ENCODE data around the gene DYNC2LI1. TPM values are rescaled to one million over a fixed set of nuclear protein-coding genes. Genes with fewer than 3 reads are reported as not detected.
A peak's percentile ranks its signal among the peaks of the same experiment; 100 is the strongest.

Gene DYNC2LI1
- total RNA-seq, 1 experiment from 2014 or later: 21.5 TPM

DNA sequence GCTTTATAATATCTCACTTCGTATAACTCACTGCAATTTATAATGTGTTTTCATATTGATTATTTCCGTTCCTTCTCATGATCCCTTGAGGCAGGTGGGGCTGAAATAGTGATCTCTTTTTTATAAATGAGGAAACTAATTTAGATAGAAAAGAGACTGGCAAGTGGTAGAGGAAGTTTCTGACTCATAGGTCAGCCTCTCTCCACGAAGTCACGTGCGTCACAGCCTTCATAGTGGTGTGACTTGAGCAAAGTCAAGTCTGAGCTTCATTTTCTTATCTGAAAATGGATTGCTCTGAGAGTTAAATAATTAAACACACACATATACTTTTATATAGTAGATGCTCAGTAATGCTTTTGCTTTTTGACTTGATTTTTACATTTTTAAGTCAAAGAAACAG is 44.9 kb downstream of the DYNC2LI1 start:
- peak; percentile 26 for DNase-seq (ENCODE audit: low spot score)

DNA sequence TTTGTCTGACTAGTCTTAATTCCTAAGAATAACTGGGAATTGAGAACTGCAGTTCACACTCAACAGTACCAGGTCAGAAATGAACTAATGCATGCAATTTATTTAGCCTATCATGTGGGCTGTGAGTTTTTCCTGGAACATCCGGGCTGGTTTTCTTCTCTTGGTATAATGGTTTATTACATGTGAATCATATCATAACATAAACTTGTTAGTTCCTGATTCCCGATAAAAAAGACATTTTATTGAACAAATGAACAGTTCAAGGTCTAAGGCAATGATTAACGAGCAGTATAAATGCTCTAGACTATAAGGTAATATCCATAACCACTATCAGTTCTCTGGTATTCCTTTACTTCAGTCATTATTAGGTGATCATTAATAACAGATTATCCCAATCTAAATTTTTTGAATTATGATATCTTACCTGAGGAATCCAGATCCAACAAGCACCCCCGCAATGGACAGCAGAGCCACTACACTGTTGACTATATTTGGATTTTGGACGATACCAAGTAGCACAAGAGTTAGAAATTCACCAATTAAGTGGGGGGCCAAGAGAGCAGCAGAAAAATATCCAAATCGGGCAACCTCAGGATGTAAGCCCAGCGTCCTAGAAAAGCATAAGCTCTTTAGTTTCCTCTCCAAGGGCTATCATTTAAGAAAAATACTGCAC is 45.8 kb downstream of the DYNC2LI1 start:
- no peak for DNase-seq (ENCODE audit: low spot score)

DNA sequence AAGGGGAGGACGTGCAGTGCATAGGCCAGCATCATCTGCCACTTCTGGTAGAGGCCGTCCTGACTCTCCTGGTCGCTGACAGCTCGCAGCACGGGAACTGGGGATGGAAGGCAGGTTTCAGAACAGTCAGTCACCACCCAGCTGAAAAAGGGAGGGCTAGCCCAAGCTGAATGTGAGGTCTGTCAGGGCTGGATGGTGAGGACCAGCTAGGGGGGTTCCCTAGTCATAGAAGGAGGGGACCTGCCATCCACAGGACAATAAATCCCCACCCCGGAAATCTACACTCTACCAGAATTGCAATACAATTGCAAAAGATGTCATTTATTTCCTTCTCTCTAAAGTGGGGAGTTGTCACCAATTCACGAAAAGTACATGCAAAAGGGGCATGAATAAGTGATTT is 49.0 kb downstream of the DYNC2LI1 start:
- DNase-seq (ENCODE audit: low spot score): no peak

DNA sequence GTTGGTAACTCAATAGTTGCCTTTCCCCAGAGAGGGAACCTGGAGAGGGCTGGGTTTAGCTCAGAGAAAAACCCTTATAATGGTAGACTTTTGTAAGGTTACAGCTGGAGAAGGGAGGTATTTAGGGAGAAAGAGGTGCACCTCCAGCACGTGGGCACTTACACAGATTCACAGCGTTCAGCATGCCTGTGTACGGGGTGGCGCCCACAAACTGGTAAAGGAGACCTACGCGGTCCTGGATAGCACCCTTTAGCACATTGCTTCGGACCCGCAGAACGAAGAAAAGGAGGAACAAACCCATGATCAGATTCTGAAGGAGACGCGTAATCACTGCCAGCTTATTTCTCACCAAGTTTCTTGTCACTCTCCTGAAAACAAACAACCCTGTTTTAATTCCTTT is 49.9 kb downstream of the DYNC2LI1 start:
- no peak for DNase-seq (ENCODE audit: low spot score)

DNA sequence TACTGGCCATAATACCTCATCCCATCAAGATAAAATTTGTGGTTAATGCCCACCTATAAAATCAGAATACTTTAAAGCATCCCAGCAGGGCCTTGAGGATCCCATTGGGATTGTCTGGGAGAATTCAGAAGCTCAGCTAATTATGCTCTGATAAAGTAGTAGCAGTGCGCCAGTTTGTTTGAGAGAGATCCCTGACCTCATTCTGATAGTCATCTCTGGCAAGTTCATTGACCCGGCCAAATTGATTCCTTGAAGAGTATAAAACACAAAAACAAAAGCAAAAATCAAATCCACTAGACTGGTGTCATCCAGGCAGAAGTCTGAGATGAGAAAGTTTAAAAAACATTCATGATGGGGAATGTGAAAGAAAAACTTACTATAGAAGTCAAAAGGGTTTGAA is 50.7 kb downstream of the DYNC2LI1 start:
- no peak for DNase-seq (ENCODE audit: low spot score)

DNA sequence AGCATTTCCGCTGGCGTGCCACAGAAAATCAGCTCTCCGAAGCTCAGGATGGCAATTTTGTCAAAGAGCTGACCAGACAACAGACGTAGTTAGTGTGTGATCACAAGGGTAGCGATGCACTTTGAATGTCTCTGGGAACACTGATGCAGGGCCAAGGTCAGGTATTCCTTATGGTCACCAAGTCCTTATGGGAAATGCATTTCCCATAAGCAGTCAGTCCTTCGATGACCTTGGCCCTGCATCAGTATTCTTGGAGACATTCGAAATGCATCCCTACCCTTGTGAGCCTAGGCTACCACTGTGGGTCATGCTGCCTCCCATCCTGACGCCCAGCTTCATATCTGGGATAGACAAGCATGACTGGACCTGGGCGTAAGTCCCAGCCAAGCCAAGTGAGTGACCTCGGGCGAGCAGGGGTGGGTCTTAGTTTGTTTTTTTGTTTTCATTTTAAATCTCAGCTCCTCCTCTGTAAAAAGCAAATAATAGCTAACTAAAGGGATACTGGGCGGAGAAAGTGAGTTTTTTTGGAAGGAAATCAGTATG is 51.2 kb downstream of the DYNC2LI1 start:
- DNase-seq (ENCODE audit: low spot score): no peak

DNA sequence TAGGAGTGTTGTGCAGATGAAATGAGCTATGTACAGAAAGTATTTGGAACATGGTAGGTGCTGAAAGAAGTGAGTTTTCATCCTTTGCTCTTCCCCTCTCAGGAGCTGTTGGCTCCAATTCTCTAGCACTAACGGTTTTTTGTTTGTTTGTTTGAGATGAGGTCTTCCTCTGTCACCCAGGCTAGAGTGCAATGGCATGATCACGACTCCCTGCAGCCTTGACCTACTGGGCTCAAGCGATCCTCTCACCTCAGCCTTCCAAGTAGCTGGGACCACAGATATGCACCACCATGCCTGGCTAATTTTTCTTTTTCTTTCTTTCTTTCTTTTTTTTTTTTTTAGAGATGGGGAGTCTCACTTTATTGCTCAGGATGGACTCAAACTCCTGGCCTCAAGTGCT is 52.0 kb downstream of the DYNC2LI1 start:
- DNase-seq (ENCODE audit: low spot score): no peak

DNA sequence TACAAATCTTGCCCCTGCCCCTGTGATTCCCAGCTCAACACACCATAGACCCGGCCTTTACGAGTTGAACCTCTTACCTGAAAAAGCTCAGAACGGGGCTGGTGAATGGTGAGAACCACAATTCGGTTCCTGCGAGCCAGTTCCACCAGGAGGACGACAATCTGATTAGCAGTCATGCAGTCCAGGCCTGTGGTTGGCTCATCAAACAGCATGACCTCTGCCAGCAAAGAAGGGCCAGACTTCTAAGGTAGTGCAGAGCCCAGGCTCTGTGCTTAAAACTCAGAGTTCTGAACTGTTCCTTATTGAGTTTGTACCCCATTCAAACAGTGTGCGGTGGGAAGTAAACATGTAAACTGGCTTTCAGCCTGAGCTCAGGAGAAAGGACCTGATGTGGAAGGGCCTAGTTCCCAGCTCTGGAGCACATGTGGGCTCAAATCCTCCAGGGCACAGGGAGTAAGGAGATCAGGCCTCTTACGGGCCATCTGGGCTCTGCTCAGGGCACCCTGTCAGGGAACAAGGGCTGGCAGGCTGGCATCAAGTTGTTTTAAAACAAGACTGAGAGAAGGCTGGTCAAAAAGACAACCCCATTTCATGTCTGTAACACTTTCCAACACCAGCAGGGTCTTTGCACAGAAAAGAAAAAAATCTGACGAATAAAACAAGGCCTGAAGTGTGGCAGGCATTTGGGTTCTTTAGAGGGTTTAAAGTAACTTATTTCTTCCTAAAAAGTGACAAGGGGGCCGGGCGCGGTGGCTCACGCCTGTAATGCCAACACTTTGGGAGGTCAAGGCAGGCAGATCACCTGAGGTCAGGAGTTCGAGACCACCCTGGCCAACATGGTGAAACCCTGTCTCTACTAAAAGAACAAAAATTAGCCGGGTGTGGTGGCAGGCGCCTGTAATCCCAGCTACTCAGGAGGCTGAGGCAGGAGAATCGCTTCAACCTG is 52.7 kb downstream of the DYNC2LI1 start:
- no peak for DNase-seq (ENCODE audit: low spot score)

DNA sequence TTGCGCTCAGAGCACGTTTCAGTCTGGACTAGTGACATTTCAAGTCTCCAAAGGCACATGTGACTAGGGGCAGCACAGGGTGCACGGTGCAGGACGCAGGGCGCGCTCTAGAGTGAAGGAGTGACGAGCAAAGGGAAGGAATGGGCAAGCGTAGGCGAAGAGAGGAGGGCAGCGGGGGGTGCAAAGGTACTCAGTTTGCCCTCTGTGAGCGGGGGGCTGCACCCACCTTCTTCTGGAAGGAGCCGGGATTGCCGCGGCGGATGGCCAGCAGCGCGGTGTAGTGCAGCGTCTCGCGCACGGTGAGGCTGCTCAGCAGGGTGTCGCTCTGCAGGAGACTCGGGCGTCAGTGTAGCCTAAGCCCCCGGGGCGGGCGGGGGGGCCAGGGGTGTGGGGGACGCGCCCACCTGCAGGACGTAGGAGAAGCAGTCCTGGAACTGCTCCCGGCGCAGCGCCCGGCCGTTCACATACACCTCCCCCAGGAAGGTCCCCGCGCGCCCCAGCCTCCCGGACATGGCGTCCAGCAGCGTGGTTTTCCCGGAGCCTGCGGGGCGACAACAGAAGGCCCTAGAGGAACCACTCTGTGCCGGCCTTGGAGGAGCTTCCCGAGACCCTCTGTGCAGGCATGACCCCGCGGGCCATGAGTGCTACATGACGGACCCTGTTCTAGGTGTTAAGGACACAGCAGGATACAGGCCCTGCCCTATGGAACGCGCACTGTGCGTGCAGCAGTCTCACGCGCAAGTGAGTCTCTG is 57.9 kb downstream of the DYNC2LI1 start:
- no peak for DNase-seq (ENCODE audit: low spot score)

DNA sequence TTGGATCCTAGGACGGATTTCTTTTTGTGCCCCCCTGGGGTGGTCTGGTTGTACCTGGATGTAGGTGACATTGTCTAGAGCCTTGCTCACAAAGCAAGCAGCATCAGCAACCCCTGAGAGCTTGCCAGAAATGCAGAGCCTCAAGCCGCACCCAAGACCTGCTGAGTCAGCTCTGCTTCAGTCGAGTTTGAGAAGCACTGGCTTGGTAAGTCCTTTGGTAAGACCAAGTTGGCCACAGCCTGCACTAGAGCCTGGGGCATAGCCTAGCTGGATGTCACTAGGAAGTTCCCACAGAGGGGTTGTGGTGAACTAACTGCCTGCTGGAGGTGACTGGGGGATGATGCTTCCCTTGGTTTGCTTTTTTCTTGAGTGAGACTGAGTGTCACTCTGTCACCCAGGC is 58.6 kb downstream of the DYNC2LI1 start:
- no peak for DNase-seq (ENCODE audit: low spot score)

DNA sequence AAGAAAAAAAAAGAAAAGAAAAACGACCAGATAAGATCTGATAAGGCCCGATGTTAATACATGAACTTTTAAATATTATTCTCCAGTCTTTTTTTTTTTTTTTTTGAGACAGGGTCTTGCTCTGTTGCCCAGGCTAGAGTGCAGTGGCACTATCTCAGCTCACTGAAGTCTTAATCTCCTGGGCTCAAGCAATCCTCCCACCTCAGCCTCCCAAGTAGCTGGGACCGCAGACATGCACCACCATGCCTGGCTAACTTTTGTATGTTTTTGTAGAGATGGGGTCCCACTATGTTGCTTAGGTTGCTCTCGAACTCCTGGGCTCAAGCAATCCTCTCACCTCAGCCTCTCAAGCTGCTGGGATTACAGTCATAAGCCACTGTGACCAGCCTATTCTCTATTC is 63.2 kb downstream of the DYNC2LI1 start:
- DNase-seq (ENCODE audit: low spot score): no peak

DNA sequence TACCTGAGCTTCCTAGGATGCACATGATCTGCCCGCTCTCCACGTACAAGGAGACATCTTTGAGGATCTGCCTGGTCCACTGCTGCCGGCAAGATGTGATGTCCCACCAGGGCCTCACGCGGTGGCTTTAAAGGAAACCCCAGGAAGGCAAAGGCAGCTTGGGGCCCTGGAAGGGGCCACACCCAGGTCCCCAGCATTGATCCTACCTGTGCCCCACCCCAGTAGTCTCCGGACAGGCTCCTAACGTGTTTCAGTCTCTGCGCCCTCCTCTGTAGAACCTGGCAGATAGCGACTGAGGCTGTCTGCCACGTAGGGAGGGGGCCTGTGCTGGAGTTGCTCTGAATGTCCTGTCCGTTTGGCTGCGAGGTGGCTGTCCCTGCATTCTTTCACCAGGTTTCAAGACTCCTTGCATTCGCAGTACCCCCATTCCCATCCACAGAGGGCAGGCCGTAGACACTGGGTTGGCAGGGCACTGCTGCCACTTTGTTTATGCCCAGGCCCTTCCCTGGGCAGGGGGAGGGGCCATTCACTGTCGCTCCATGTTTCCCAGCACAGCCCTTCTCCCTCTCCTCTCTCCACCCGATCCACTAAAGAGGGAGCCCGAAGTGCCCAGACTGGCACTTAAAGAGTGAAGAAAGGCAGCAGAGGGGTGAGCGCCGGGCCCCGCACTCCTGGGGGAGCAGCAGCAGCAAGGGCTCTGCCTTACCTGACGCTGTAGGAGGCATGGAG is 64.2 kb downstream of the DYNC2LI1 start:
- DNase-seq (ENCODE audit: low spot score): no peak

DNA sequence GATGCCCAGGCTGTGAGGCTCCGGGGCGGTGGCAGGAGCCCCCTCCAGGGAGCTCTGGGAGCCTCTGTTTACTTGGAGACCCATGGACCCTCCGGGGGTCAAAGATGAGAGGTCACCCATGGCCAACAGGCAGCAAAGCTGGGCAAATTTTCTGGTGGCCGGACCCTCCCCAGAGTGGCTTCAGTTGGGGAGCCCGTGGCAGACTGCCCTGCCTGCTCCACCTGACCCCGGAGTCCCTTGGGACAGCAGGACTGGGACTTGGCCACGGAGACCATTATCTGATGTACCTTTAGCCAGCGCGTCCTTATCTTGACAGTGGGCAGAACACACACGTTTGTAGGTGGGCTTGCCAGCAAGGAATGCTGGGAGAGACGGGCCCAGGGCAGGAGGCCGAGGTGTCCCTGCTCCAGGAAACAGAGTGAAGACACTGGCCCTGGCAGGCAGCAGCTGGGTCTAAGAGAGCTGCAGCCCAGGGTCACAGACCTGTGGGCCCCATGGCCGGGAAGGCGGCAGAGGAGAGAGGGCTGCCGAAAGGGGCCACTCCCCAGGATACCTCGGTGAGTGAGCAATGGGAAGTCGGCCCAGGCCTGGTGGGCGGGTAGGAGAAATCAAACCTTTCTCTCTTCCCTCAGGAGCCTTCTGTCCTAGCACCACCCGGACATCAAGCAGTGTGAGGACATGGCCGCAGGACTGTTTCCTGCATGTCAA is 64.9 kb downstream of the DYNC2LI1 start, which contains the start of the genes ABCG5 and ABCG8:
TSS of gene ABCG5 (minus strand) at position 280 of the 708 bp plus-strand sequence. CDS start at position 120, 160 bp downstream.
TSS of gene ABCG8 (plus strand) at position 412 of the 708 bp plus-strand sequence. CDS start at position 495, 83 bp downstream.
- DNase-seq (ENCODE audit: low spot score): no peak

DNA sequence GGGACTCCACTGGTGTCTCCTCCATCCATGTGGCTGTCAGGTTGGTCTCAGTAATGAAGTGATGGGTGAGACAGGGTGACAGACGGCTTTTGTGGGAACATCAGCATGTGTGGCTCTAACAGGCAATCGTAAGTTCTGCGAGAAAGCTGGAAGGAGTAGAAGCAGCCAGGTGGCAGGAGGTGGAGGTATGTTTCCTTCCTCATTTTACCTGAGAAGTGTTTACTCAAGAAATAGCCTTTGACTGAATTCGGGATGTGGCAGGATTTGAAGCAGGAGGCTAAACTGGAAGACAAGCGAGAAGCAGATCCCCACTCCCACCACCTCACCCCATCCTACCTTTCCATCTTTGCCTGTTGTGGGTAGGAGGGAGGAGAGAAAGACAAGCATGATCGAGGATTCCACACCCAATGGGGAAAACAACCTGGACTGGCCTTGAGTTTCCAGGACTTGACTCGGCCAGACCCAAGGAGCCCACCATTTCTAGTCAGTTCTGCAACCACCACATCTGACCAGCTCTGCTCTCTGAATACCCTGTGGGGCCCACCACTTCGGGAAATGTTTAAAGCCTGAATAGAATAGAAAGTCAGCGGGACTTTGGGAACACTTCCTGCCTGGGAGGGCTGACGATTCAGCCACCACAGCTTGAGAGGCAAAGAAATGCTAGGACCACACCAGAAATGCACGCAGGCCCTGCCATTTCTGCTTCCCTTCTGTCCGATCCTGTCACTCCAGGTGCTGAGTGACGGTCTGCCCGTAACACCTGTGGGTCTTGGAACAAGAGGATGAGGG is 66.1 kb downstream of the DYNC2LI1 start:
- DNase-seq (ENCODE audit: low spot score): no peak

DNA sequence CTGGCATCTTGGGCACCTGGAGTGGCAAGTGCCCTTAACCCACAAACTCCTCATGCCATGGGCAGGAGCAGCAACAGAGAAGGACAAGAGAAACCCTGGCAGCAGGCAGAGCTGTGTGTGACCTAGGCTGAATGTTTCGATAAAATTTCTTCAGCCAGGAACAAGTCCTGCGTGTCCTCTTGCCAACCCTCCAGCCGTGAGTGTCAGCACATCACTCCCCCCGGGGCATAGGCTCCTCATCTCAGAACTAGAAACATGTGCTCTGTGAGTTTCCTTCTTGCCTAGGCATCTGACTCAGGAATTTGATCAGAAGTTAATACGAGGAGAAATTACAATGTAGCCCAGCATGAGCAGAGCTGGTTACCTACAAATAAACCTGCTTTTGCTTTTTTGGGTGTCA is 67.1 kb downstream of the DYNC2LI1 start:
- DNase-seq (ENCODE audit: low spot score): no peak

DNA sequence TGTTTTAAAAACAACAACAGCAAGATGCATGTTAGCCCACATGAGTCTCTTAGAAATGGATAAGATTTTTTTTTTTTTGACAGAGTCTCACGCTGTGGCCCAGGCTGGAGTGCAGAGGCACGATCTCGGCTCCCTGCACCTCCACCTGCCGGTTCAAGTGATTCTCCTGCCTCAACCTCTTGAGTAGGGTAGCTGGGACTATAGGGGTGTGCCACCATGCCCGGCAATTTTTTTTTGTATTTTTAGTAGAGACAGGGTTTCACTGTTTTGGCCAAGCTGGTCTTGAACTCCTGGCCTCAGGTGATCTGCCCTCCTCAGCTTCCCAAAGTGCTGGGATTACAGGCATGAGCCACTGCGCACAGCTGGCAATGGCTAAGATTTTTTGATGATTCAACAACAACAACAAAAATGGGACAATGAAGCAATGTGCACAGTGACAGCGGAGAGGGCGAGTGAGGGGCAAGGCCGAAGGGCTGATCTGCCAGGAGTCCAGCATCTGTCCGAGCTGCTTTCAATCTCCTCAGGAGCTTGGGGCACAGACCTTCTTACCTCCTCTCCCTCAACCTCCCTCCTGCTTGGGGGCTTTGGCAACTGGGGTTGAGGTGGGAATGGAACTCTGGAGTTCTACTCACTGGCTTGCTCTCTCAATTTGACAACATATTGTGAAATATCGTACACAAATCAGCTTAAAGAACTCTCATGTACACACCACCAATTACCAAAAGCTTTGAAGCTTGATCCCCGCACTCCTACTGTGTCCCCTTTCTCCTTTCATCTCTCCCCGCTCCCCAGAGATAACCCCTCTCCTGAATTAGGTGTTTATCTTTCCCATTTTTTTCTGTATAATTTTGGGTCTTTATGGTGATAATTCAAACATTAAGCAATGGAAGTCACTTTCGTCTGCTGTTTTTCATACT is 68.4 kb downstream of the DYNC2LI1 start:
- DNase-seq (ENCODE audit: low spot score): no peak

DNA sequence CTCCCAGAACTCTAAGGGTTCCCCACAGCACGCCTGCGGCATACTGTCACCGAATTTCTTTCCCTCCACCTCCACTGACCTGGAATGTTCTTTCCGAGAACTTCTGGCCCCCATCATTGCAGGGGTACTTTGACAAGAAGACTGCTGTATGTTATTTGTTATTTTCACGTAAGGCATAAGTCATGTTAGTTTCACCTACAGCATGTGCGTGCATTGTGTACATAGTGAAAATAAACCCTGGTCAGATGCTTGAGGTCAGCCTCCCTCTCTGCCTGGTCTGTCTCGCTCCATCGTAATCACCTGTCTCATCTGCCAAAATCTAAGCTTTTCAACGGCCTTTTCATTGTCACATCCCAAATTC is 69.0 kb downstream of the DYNC2LI1 start:
- no peak for DNase-seq (ENCODE audit: low spot score)

DNA sequence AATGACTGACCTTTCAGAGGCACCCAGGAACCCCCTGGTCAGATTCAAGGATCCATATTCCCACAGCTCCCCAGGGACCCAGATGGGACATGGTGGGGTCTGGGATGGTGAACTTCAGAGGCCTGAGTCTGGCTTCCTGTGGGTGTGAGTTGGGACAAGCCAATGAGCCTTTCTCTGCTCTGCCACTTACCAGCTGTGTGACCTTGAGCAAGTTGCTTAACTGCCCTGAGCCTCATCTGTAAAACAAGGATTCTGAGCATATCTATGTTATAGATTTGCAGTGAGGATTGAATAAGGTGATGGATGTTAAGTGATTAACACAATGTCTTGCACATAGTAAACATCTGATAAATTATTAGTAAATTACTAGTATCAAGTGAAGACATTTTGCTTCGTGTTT is 71.3 kb downstream of the DYNC2LI1 start:
- no peak for DNase-seq (ENCODE audit: low spot score)
